ENCODE measurements around the gene TGIF1.
A peak's percentile ranks its signal among the peaks of the same experiment; 100 is the strongest.

Gene TGIF1

DNA sequence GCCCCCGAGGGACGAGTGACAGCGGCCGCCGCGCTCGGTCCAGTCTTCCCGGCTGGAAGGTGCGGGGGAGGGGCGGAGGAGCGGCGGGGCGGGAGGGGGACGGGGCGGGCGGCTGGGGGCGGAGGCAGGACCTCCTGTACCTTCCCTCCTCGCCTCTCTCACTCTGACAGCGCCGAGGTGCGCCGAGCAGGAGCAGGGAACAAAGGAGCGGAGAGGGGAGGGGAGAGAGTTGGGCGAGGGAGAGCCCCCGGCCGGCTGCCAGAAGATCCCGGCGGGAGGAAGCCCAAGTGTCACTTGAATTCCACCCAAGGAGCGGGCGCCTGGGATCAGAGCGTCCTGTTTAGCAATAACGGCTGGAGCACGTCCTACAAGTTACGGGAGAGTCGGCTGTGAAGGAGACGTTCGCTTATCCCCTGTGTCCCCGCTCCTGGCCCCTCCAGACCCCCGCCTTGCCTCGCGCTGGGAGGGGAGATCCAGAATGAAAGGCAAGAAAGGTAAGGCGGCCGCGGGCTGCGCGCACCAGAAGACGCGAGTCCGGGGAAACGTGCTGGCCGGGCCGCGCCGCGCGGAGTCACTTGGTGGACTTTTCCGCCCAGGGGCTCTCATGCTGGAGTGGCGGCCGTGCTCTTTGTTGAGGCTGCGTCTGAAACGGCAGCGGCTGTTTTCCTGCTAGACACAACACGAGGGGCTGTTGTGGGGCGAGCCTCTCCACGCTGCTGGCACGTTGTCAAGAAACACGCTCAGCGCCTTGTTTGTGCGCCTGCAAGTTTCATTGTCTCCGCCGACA is at the start of gene TGIF1:
TSS of gene TGIF1 (plus strand) at position 161 of the 787 bp plus-strand sequence. CDS start at position 479, 318 bp downstream.
- H3K4me3 ChIP-seq (ENCODE audit: low read depth, low read length), result peak within 1 kb of the TSS; percentile 97
- TF ChIP-seq, protein P1, sequence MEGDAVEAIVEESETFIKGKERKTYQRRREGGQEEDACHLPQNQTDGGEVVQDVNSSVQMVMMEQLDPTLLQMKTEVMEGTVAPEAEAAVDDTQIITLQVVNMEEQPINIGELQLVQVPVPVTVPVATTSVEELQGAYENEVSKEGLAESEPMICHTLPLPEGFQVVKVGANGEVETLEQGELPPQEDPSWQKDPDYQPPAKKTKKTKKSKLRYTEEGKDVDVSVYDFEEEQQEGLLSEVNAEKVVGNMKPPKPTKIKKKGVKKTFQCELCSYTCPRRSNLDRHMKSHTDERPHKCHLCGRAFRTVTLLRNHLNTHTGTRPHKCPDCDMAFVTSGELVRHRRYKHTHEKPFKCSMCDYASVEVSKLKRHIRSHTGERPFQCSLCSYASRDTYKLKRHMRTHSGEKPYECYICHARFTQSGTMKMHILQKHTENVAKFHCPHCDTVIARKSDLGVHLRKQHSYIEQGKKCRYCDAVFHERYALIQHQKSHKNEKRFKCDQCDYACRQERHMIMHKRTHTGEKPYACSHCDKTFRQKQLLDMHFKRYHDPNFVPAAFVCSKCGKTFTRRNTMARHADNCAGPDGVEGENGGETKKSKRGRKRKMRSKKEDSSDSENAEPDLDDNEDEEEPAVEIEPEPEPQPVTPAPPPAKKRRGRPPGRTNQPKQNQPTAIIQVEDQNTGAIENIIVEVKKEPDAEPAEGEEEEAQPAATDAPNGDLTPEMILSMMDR (IDR thresholded peaks at IDR 0.05; ENCODE audit: low read depth, low read length), result no peak

DNA sequence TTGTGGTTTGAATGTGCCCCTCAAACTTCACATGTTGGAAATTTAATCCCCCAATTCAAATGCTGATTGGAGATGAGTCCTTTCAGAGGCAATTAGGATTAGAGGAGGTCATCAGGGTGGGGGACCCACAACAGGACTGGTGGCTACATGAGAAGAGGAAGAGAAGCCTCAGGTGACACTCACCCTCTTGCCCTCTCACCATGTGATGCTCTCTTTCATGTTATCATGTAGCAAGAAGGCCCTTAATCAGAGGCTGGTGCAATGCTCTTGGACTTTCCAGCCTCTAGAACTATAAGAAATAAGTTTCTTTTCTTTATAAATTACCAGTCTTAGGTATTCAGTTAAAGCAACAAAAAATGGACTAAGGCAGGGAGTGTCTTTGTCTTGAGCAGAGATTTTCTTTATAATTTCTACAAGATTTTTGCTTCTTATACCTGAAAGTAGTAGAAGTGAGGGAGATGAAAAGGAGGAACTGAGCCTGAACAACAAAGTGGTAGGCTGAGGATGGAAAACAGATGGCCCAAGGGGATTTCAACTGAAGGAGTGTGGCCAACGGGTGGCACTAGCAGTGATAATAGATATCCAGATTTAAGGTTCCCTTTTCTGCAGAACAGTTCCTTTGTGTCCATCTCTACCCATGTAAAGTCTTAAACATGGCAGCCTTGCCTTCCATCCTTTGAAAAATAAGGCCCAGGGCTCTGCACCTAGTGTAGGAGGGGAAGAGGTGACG is 49.2 kb upstream of the TGIF1 start:
- TF ChIP-seq, protein P1 (IDR thresholded peaks at IDR 0.05; ENCODE audit: low read depth, low read length), result no peak

DNA sequence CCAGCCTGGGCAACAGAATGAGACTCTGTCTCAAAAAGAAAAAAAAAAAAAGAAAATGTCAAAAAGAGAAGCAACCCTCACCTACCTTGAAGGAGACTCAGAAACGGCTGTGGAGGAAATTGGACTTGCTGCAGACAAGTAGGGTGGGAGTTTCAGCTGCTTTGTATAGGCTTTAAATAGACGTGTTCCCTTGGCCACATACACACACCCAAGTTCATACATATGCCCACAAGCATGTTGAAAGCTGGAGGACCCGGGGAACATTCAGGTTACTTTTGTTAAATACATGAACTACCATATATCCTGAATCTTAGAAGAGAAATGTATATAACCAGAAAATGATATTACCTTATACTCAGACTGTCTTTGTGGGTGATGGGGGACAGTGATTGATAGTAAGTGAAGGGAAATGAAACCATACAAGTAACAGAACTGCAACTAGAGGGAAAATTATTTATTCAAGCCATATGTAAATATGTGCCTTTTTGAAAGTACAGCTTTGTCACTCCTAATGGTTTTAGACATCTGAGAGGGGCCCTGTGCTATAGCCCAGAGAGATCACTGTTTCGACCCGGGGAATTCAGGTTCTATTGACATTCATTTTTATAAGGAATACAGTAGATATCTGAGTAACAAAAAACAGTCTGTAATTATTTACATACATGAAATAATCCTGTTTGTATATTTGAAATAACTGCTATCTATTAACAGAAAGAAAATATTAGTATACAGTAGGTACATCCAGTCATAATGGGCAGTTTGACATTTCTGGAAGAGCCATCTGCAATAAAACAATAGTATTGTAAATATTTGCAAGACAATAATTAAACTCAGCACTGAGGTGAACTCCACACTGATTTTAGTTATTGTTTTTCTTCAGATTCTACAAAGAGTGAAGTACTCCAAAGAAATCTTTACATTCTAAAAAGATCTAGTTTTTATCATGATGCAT is 48.0 kb upstream of the TGIF1 start:
- TF ChIP-seq, protein P1 (IDR thresholded peaks at IDR 0.05; ENCODE audit: low read depth, low read length), result no peak

More for the DNA sequence above, 49.2 kb upstream of the TGIF1 start:
- H3K4me3 ChIP-seq (ENCODE audit: low read depth, low read length), result no peak overlapping the region

DNA sequence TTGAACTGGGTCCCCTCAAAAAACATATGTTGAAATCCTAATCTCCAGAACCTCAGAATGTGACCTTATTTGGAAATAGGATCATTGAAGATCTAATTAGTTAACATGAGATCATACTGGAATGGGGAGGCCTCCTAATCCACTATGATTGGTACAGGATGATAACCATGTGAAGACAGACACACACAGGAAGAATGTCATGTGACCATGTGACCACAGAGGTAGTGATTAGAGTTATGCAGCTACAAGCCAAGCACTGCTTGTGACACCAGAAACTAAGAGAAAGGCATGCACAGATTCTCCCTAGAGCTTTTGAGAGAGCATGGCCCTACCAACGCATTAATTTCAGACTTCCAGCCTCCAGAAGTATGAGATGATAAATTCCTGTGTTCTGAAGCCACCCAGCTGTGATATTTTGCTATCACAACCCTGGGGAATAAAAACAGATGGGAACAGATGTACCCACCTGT is 47.0 kb upstream of the TGIF1 start:
- TF ChIP-seq, protein P1 (IDR thresholded peaks at IDR 0.05; ENCODE audit: low read depth, low read length), result no peak

More for the DNA sequence above, 48.0 kb upstream of the TGIF1 start:
- H3K4me3 ChIP-seq (ENCODE audit: low read depth, low read length), result no peak overlapping the region

DNA sequence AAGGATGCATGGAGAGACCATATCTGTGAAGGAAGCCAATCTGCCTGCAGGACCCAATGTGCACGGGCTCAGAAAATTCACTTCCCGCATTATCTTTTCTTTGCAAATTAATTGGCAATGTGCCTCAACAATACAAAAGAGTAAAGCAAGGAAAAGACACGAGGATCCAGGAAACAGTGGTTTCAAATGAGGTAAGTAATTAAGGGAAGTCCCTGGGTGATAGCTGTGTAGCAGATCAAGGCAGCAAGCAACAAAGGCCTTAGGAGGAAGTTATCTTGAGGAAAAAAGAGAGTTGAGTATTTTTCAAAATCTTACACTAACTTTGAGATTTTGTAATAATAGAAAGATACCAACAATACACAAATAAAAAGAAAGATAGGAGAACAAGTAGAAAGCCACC is 44.3 kb upstream of the TGIF1 start:
- H3K4me3 ChIP-seq (ENCODE audit: low read depth, low read length), result no peak overlapping the region
- TF ChIP-seq, protein P1 (IDR thresholded peaks at IDR 0.05; ENCODE audit: low read depth, low read length), result no peak

More for the DNA sequence above, 47.0 kb upstream of the TGIF1 start:
- H3K4me3 ChIP-seq (ENCODE audit: low read depth, low read length), result no peak overlapping the region

DNA sequence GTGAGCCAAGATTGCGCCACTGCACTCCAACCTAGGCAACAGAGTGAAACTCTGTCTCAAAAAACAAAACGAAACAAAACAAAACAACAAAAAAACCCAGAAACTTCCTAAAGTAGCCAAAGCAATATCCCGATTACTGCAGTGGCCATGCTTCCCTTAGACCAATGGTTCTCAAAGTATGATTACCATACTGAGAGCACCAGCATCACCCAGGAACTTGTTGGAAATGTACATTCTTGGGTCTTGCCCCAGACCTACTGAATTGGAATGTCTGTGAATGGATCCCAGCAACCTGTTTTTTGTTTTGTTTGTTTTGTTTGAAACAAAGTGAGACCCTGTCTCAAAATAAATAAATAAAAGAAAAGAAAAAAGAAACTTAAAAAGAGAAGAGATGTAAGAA is 41.9 kb upstream of the TGIF1 start:
- TF ChIP-seq, protein P1 (IDR thresholded peaks at IDR 0.05; ENCODE audit: low read depth, low read length), result no peak
- no peak overlapping the region for H3K4me3 ChIP-seq (ENCODE audit: low read depth, low read length)

Data from WI38 (cell line).